ENCODE data around the gene CDCA7.
"Not testable (repeated sequence)": the region's sequence is repeated elsewhere in the genome, so short reads cannot be mapped to it uniquely, and the experiment has no call there.

Gene CDCA7

GRCh38 chr2:173410579-173410978, 55.9 kb downstream of the CDCA7 start:
- Histone ChIP-seq H3K4me3 (replicated peaks; ENCODE audit: insufficient read depth, low read length) (no peak overlapping the region), H3K27ac (replicated peaks) (no peak overlapping the region), H3K27me3 (ENCODE audit: insufficient read depth, poor library complexity, severe bottlenecking) (no peaks in the 10 kb centered on the region)
- no peak for DNase-seq (ENCODE audit: low read depth in 1 of 2, low spot score in 1 of 2)
- TF ChIP-seq POLR2AphosphoS5 (IDR thresholded peaks at IDR 0.05; ENCODE audit: low read depth), result no peak
- no peak for TF ChIP-seq REST (IDR thresholded peaks at IDR 0.05; ENCODE audit: insufficient replicate concordance, low read depth)
- TF ChIP-seq SPI1 (IDR thresholded peaks at IDR 0.05; ENCODE audit: borderline replicate concordance, low read depth), result no peak
- TF ChIP-seq CTCF (IDR thresholded peaks at IDR 0.05; ENCODE audit: insufficient read depth, low read length), result no peak
- TF ChIP-seq GABPA (IDR thresholded peaks at IDR 0.05; ENCODE audit: low read depth), result no peak

- H3K27ac ChIP-seq (replicated peaks), result no peak overlapping the region
- no peak for DNase-seq (ENCODE audit: low read depth in 1 of 2, low spot score in 1 of 2)
Observed at GRCh38 chr2:173412628-173413027, 58.0 kb downstream of the CDCA7 start.

GRCh38 chr2:173414823-173415322, 60.2 kb downstream of the CDCA7 start:
- TF ChIP-seq REST (IDR thresholded peaks at IDR 0.05; ENCODE audit: insufficient replicate concordance, low read depth), result no peak
- no peak for TF ChIP-seq GABPA (IDR thresholded peaks at IDR 0.05; ENCODE audit: low read depth)
- TF ChIP-seq CTCF (IDR thresholded peaks at IDR 0.05; ENCODE audit: insufficient read depth, low read length), result no peak
- no peak for TF ChIP-seq POLR2AphosphoS5 (IDR thresholded peaks at IDR 0.05; ENCODE audit: low read depth)
- TF ChIP-seq SPI1 (IDR thresholded peaks at IDR 0.05; ENCODE audit: borderline replicate concordance, low read depth), result no peak
- DNase-seq (ENCODE audit: low read depth in 1 of 2, low spot score in 1 of 2), result no peak
- Histone ChIP-seq H3K27me3 (ENCODE audit: insufficient read depth, poor library complexity, severe bottlenecking) (no peaks in the 10 kb centered on the region), H3K27ac (replicated peaks) (no peak overlapping the region), H3K4me3 (replicated peaks; ENCODE audit: insufficient read depth, low read length) (no peak overlapping the region)

More at GRCh38 chr2:173412628-173413027, 58.0 kb downstream of the CDCA7 start:
- Histone ChIP-seq H3K27me3 (ENCODE audit: insufficient read depth, poor library complexity, severe bottlenecking) (no peaks in the 10 kb centered on the region), H3K4me3 (replicated peaks; ENCODE audit: insufficient read depth, low read length) (no peak overlapping the region)
- no peak for TF ChIP-seq POLR2AphosphoS5 (IDR thresholded peaks at IDR 0.05; ENCODE audit: low read depth)

- Histone ChIP-seq H3K4me3 (replicated peaks; ENCODE audit: insufficient read depth, low read length) (no peak overlapping the region), H3K27ac (replicated peaks) (no peak overlapping the region), H3K27me3 (ENCODE audit: insufficient read depth, poor library complexity, severe bottlenecking) (no peaks in the 10 kb centered on the region)
- DNase-seq (ENCODE audit: low read depth in 1 of 2, low spot score in 1 of 2), result no peak
- TF ChIP-seq REST (IDR thresholded peaks at IDR 0.05; ENCODE audit: insufficient replicate concordance, low read depth) (no peak), SPI1 (IDR thresholded peaks at IDR 0.05; ENCODE audit: borderline replicate concordance, low read depth) (no peak), POLR2AphosphoS5 (IDR thresholded peaks at IDR 0.05; ENCODE audit: low read depth) (no peak), CTCF (IDR thresholded peaks at IDR 0.05; ENCODE audit: insufficient read depth, low read length) (no peak), GABPA (IDR thresholded peaks at IDR 0.05; ENCODE audit: low read depth) (no peak)
Observed at GRCh38 chr2:173415431-173416381, 61.0 kb downstream of the CDCA7 start.

- not testable (repeated sequence) for H3K4me3 ChIP-seq (replicated peaks; ENCODE audit: insufficient read depth, low read length); H3K27ac ChIP-seq (replicated peaks); H3K27me3 ChIP-seq (ENCODE audit: insufficient read depth, poor library complexity, severe bottlenecking); DNase-seq (ENCODE audit: low read depth in 1 of 2, low spot score in 1 of 2)
Observed at GRCh38 chr2:173416415-173417152, 61.9 kb downstream of the CDCA7 start.

All from HL-60 (cell line).